Cardiac fibroblast (primary cell): ENCODE data around the gene TMIGD2.
"Not testable (repeated sequence)": the region's sequence is repeated elsewhere in the genome, so short reads cannot be mapped to it uniquely, and the experiment has no call there.

Source experiments
- DNase-seq, 2 donors: peaks; one replicate each; pipeline versions ENCODE4 v3.0.0 to v3.0.0-alpha.2; 2010; ENCODE audit warnings: low read depth in 2 of 2
- H3K4me3 ChIP-seq, 2 donors: replicated peaks in 1 of 2; 1 replicate in 1 of 2; 2 replicates in 1 of 2; pipeline ENCODE4 v1.5.1; 2011; ENCODE audit warnings: low read depth in 2 of 2, low read length in 2 of 2, mild to moderate bottlenecking in 2 of 2, moderate library complexity in 1 of 2
- TF ChIP-seq, protein P1 (sequence below): IDR thresholded peaks from one replicate; pipeline ENCODE4 v1.5.1; 2011; ENCODE audit warnings: low read depth, mild to moderate bottlenecking, low read length, inconsistent platforms

TMIGD2 gene, protein sequence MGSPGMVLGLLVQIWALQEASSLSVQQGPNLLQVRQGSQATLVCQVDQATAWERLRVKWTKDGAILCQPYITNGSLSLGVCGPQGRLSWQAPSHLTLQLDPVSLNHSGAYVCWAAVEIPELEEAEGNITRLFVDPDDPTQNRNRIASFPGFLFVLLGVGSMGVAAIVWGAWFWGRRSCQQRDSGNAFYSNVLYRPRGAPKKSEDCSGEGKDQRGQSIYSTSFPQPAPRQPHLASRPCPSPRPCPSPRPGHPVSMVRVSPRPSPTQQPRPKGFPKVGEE

GRCh38 chr19:4302243-4302640 lies at the start of gene TMIGD2:
Gene TMIGD2 (minus strand): TSS chr19:4302389. CDS start chr19:4302385, 4 bp downstream.
- TF ChIP-seq, protein P1, sequence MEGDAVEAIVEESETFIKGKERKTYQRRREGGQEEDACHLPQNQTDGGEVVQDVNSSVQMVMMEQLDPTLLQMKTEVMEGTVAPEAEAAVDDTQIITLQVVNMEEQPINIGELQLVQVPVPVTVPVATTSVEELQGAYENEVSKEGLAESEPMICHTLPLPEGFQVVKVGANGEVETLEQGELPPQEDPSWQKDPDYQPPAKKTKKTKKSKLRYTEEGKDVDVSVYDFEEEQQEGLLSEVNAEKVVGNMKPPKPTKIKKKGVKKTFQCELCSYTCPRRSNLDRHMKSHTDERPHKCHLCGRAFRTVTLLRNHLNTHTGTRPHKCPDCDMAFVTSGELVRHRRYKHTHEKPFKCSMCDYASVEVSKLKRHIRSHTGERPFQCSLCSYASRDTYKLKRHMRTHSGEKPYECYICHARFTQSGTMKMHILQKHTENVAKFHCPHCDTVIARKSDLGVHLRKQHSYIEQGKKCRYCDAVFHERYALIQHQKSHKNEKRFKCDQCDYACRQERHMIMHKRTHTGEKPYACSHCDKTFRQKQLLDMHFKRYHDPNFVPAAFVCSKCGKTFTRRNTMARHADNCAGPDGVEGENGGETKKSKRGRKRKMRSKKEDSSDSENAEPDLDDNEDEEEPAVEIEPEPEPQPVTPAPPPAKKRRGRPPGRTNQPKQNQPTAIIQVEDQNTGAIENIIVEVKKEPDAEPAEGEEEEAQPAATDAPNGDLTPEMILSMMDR, result no peak
- DNase-seq, result no peak
- H3K4me3 ChIP-seq, result no peak within 1 kb of the TSS

DNA sequence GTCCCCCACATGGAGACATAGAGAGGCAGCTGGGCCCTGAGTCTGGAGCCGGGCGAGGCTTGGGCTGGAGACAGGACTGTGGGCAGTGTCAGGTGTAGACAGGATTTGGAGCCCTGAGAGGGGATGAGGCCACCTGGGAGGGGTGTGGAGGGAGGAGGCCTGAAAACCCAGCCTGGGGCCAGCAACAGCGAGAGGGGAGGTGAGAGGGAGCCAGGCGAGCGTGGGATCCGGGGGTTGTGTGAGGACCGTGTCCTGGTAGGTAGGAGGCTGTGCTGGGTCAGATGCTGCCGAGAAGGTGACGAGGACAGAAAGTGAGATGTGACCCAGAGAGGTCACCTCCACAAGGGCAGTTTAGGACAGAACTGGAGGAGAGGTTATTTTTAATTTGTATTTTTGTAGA lies 48.5 kb upstream of the TMIGD2 start:
- TF ChIP-seq, protein P1, result no peak
- H3K4me3 ChIP-seq, result no peak overlapping the region
- no peak for DNase-seq

DNA sequence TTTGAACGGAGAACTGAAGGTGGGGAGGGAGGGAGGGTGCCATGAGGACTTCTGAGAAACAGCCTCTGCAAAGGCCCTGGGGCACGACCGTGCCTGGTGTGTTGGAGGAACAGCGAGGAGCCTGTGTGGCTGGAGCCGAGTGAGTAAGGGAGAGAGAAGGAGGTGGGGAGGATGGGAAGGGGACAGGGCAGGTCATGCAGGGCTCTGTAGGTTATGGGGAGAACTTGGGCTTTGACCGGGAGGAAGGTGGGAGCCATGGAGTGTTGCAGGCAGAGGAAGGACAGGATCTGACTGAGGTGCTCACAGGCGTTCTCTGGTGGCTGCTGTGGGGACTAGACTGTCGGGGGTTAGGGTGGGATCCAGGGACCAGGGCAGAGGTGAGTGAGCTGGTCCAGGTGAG lies 47.9 kb upstream of the TMIGD2 start:
- no peak overlapping the region for H3K4me3 ChIP-seq
- TF ChIP-seq, protein P1, result no peak
- DNase-seq, result no peak

DNA sequence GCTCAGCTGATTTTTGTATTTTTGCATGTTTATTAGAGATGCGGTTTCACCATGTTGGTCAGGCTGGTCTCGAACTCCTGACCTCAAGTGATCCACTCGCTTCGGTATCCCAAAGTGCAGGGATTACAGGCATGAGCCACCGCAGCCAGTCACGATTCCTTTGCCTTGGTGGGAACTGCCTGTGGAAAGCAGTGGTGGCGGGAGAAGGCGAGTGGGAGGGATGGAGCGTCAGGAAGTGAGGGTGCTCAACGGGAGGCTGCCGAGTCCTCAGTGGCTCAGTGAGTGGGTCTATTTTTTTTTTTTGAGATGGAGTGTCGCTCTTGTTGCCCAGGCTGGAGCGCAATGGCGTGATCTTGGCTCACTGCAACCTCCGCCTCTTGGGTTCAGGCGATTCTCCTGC lies 47.0 kb upstream of the TMIGD2 start:
- DNase-seq, H3K4me3 ChIP-seq: not testable (repeated sequence)

GRCh38 chr19:4347521-4347920 lies 45.3 kb upstream of the TMIGD2 start:
- TF ChIP-seq, protein P1, result no peak
- H3K4me3 ChIP-seq, result no peak overlapping the region
- DNase-seq, result no peak

- no peak for DNase-seq
- H3K4me3 ChIP-seq, result no peak overlapping the region
- TF ChIP-seq, protein P1, result no peak
Observed at GRCh38 chr19:4346020-4346383, 43.8 kb upstream of the TMIGD2 start.

- no peak for DNase-seq
- TF ChIP-seq, protein P1, result no peak
- no peak overlapping the region for H3K4me3 ChIP-seq
Observed at GRCh38 chr19:4345342-4346019, 43.3 kb upstream of the TMIGD2 start.
